HCT116 (cell line): ENCODE results near the gene SMIM10L2A.

Experiments used
- CTCF ChIP-seq, 3 experiments: fragments of 200-600 bp in 1 of 3; sonication (generic) in 1 of 3; IDR thresholded peaks in 2 of 3; conservative IDR thresholded peaks in 1 of 3; 2 replicates each; pipeline ENCODE4 v1.5.1; 2012 to 2017; ENCODE audit warnings: low read depth in 2 of 3, low read length in 2 of 3, antibody characterized with exemption in 1 of 3, borderline replicate concordance in 1 of 3, control low read depth in 1 of 3, mild to moderate bottlenecking in 1 of 3, mixed read lengths in 1 of 3, mixed run types in 1 of 3, moderate library complexity in 1 of 3; ENCODE audit not compliant: insufficient read depth in 1 of 3
- EGR1 ChIP-seq: IDR thresholded peaks from 2 replicates; pipeline ENCODE4 v1.6.1; 2012; ENCODE audit warnings: low read depth
- EZH2 ChIP-seq: fragments of 200-600 bp; sonication (generic); IDR thresholded peaks from 2 replicates; pipeline ENCODE4 v1.6.1; 2017; ENCODE audit warnings: antibody characterized with exemption, mixed run types
- JUND ChIP-seq: IDR thresholded peaks from 2 replicates; pipeline ENCODE4 v1.6.1; 2012
- MAX ChIP-seq: IDR thresholded peaks from 2 replicates; pipeline ENCODE4 v1.6.1; 2012
- POLR2A ChIP-seq: IDR thresholded peaks from 2 replicates; pipeline ENCODE4 v1.7.0; 2011; ENCODE audit warnings: borderline replicate concordance; ENCODE audit not compliant: insufficient read depth, insufficient read length; ENCODE audit errors: extremely low read depth
- POLR2AphosphoS5 ChIP-seq: IDR thresholded peaks from 2 replicates; pipeline ENCODE4 v1.6.1; 2011; ENCODE audit warnings: mild to moderate bottlenecking, low read depth, low read length, moderate library complexity
- REST ChIP-seq: IDR thresholded peaks from 2 replicates; pipeline ENCODE4 v1.6.1; 2012; ENCODE audit warnings: low read depth
- SIN3A ChIP-seq: IDR thresholded peaks from 2 replicates; pipeline ENCODE4 v1.6.1; 2012; ENCODE audit warnings: low read depth
- SRF ChIP-seq: IDR thresholded peaks from 2 replicates; pipeline ENCODE4 v1.6.1; 2012; ENCODE audit warnings: low read depth
- TCF7L2 ChIP-seq: IDR thresholded peaks from 2 replicates; pipeline ENCODE4 v1.7.0; 2011; ENCODE audit warnings: borderline replicate concordance, inconsistent platforms; ENCODE audit not compliant: insufficient read depth, insufficient read length; ENCODE audit errors: extremely low read depth
- YY1 ChIP-seq: IDR thresholded peaks from 2 replicates; pipeline ENCODE4 v1.6.1; 2011; ENCODE audit warnings: low read length, low read depth, moderate library complexity, mild to moderate bottlenecking; ENCODE audit not compliant: insufficient replicate concordance; ENCODE audit errors: extremely low read depth

- TF ChIP-seq CTCF (IDR thresholded peaks at IDR 0.05 in 2 of 3, conservative IDR thresholded peaks at IDR 0.05 in 1 of 3; ENCODE audit: borderline replicate concordance in 1 of 3, insufficient read depth in 1 of 3, low read depth in 2 of 3, low read length in 2 of 3) (no peak), SIN3A (no peak), REST (no peak), SRF (no peak), MAX (no peak), TCF7L2 (no peak), POLR2A (no peak), JUND (no peak), YY1 (no peak), POLR2AphosphoS5 (no peak), EZH2 (no peak), EGR1 (no peak)
Measured at GRCh38 chrX:135476378-135476777, 54.6 kb downstream of the SMIM10L2A start.
